SJCRH30 (cell line): ENCODE measurements around the gene TRABD2A. TPM values are rescaled to one million over a fixed set of nuclear protein-coding genes. Genes with fewer than 3 reads are reported as not detected.

Experiments used
- DNase-seq, 2 experiments: peaks; one replicate each; pipeline ENCODE4 v3.0.0-alpha.2; 2015 to 2020
- H3K27ac ChIP-seq: fragments of 250-450 bp; sonication (Bioruptor Pico); 2 replicates; pipeline ENCODE4 v1.5.1; 2020; ENCODE audit warnings: mild to moderate bottlenecking, moderate library complexity
- H3K27me3 ChIP-seq: fragments of 250-450 bp; sonication (Bioruptor Pico); 2 replicates; pipeline ENCODE4 v1.5.1; 2020; ENCODE audit warnings: mild to moderate bottlenecking, moderate library complexity
- H3K36me3 ChIP-seq: fragments of 250-450 bp; sonication (Bioruptor Pico); 2 replicates; pipeline ENCODE4 v1.5.1; 2020; ENCODE audit warnings: mild to moderate bottlenecking, moderate library complexity
- H3K4me1 ChIP-seq: fragments of 250-450 bp; sonication (Bioruptor Pico); 2 replicates; pipeline ENCODE4 v1.5.1; 2020; ENCODE audit warnings: mild to moderate bottlenecking, moderate library complexity
- H3K4me3 ChIP-seq: fragments of 250-450 bp; sonication (Bioruptor Pico); 2 replicates; pipeline ENCODE4 v1.5.1; 2020; ENCODE audit warnings: mild to moderate bottlenecking, moderate library complexity
- H3K9me3 ChIP-seq: fragments of 250-450 bp; sonication (Bioruptor Pico); replicated peaks from 2 replicates; pipeline ENCODE4 v1.5.1; 2020; ENCODE audit warnings: mild to moderate bottlenecking, moderate library complexity
- total RNA-seq: library from RNA; depleted of rRNA; stranded (reverse); fragments of >200 nt; shearing (Covaris generic); gene quantifications from 2 replicates; pipeline ENCODE4 v1.2.3, GENCODE V29; 2014

TRABD2A gene
- total RNA-seq, 1 experiment from 2014 or later = 1.4 TPM

GRCh38 chr2:84858123-84858522, 22.8 kb downstream of the TRABD2A start:
- H3K9me3 ChIP-seq = no peaks in the 10 kb centered on the region
- no peaks in the 10 kb centered on the region for H3K4me1 ChIP-seq
- peak in 1 of 2 experiments; percentile 22 for DNase-seq
- H3K4me3 ChIP-seq = no peak overlapping the region
- H3K27ac ChIP-seq = no peak overlapping the region
- peaks cover 12% of the 10 kb centered on the region; the same call in 1 of the 2 replicates for H3K27me3 ChIP-seq
- H3K36me3 ChIP-seq = no peaks in the 10 kb centered on the region

- H3K4me1 ChIP-seq = no peaks in the 10 kb centered on the region
Observed at GRCh38 chr2:84857566-84857965, 23.3 kb downstream of the TRABD2A start.

DNA sequence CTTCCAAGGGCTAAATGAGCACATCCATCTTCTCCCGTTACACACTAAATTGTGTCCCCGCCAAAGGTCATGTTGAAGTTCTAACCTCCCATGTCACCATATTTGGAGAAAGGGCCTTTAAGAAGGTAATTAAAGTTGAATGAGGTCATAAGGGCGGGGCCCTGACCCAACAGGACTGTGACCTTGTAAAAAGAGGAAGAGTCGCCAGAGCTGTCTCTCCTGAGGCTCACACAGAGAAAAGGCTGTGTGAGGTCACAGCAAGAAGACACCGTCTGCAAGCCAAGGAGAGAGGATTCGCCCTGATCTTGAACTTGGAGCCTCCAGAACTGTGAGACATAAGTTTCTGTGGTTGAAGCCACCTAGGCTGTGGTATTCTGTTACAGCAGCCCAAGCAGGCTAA, 24.1 kb downstream of the TRABD2A start:
- no peak overlapping the region for H3K27ac ChIP-seq
- H3K9me3 ChIP-seq = no peaks in the 10 kb centered on the region
- DNase-seq = no peak
- peaks cover 12% of the 10 kb centered on the region; the same call in 1 of the 2 replicates for H3K27me3 ChIP-seq
- no peaks in the 10 kb centered on the region for H3K4me1 ChIP-seq
- H3K36me3 ChIP-seq = no peaks in the 10 kb centered on the region
- no peak overlapping the region for H3K4me3 ChIP-seq

More at GRCh38 chr2:84857566-84857965, 23.3 kb downstream of the TRABD2A start:
- Histone ChIP-seq H3K9me3 (no peaks in the 10 kb centered on the region), H3K4me3 (no peak overlapping the region), H3K27ac (no peak overlapping the region), H3K27me3 (peaks cover 12% of the 10 kb centered on the region; the same call in 1 of the 2 replicates), H3K36me3 (no peaks in the 10 kb centered on the region)
- no peak for DNase-seq

DNA sequence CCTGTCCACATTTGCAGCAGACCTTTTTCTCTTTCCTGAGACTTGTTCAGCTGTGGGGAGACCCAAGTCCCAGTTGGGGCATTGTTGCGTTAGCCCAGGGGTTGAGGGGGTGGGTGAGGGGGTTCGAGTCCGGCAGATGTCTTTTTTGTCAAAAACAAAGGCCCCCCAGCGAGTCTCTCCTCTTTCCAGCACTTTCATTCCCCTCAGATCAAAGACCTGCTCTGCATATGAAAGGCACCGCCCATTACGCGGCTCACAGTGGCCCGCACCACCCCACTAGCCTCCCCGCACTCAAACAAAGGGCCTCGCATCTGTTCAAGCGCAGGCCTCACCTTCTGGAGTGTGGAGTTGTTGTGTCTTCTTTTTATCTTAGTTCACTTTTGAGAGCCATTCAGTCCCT, 25.2 kb downstream of the TRABD2A start:
- no peaks in the 10 kb centered on the region for H3K9me3 ChIP-seq

DNA sequence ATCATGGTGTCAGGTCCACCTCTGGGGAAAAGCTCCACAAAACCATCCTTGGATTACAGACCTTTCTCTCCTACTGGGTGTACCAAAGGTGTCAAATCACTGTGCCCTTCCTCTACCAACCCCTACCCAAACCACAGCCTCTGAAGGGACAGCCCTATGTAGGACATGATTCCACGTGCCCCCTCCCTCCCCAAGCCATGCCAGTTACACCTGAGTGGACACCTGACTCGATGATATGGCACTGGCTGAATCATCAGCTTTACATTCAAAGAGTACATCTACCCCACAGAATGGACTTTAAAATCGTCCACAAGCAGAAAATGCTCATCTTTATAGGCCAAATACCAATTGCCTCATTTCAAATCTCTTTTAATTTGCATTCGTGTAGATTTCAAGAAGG, 26.0 kb downstream of the TRABD2A start:
- Histone ChIP-seq H3K27me3 (peaks cover 6% of the 10 kb centered on the region; the same call in 1 of the 2 replicates), H3K4me3 (no peak overlapping the region), H3K27ac (no peak overlapping the region), H3K9me3 (no peaks in the 10 kb centered on the region), H3K36me3 (no peaks in the 10 kb centered on the region), H3K4me1 (no peaks in the 10 kb centered on the region)
- no peak for DNase-seq

More for the DNA sequence above, 25.2 kb downstream of the TRABD2A start:
- no peak for DNase-seq
- Histone ChIP-seq H3K27ac (no peak overlapping the region), H3K4me3 (no peak overlapping the region), H3K36me3 (no peaks in the 10 kb centered on the region), H3K27me3 (peaks cover 12% of the 10 kb centered on the region; the same call in 1 of the 2 replicates), H3K4me1 (no peaks in the 10 kb centered on the region)

DNA sequence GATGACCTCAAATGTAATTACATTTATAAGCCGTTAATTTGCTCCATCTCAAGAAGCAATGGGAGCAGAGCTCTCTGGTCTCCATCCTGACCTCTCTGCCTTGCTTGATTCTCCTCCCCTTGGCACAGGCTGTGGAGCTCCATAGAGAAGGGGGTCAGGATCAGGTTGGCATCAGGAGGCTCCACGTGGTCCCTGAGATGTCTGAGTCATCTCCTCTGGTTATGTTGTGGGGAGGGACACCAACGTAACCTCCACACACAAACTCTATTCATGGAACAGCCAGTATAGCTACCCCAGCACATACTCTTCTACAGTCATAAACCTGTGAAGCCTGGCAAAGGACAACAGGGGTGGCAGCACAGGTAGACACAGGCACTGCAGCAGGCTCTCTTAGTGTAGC, 29.0 kb downstream of the TRABD2A start:
- Histone ChIP-seq H3K9me3 (no peaks in the 10 kb centered on the region), H3K4me3 (no peak overlapping the region), H3K27me3 (peaks cover 4% of the 10 kb centered on the region; the same call in 1 of the 2 replicates), H3K4me1 (no peaks in the 10 kb centered on the region), H3K27ac (no peak overlapping the region), H3K36me3 (no peaks in the 10 kb centered on the region)
- no peak for DNase-seq

- peaks cover 3% of the 10 kb centered on the region; the same call in 1 of the 2 replicates for H3K27me3 ChIP-seq
- no peak overlapping the region for H3K4me3 ChIP-seq
- H3K27ac ChIP-seq = no peak overlapping the region
- H3K4me1 ChIP-seq = no peaks in the 10 kb centered on the region
- DNase-seq = no peak
- no peaks in the 10 kb centered on the region for H3K9me3 ChIP-seq
- no peaks in the 10 kb centered on the region for H3K36me3 ChIP-seq
Observed at GRCh38 chr2:84850471-84850870, 30.4 kb downstream of the TRABD2A start.

DNA sequence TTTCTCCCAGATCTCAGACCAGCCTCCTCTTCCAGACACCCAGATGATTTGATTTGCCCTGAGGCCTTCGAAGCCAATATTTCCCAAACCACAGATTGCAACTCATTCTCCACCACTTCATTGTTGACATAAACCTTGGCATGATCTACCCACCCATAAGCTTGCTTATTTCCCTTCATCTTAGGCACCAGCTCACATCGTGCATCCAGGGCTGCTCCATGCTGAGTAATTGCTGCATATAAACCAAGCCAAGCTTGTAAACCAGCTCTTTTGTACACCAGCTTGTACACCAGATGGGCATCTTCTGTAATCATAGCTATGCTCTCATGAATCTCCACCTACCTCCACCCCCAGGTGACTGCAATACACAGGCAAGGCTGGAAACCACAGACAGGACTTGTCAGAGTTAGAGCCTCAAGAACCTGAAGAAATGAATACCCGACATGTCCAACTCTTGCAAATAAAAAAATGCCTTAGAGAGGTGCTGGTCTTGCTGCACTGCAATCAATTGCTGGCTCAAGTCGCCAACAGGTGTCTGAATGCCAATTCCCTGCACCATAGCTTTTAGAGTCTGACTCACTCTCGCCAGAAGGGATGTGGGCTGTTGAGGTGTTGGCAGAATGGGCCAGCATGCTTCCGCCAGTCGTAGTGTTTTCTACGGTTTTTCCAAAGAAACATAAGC, 31.5 kb downstream of the TRABD2A start:
- DNase-seq = no peak
- no peaks in the 10 kb centered on the region for H3K9me3 ChIP-seq
- no peak overlapping the region for H3K27ac ChIP-seq
- H3K36me3 ChIP-seq = no peaks in the 10 kb centered on the region
- peaks cover 3% of the 10 kb centered on the region; the same call in 1 of the 2 replicates for H3K27me3 ChIP-seq
- no peak overlapping the region for H3K4me3 ChIP-seq
- H3K4me1 ChIP-seq = no peaks in the 10 kb centered on the region

DNA sequence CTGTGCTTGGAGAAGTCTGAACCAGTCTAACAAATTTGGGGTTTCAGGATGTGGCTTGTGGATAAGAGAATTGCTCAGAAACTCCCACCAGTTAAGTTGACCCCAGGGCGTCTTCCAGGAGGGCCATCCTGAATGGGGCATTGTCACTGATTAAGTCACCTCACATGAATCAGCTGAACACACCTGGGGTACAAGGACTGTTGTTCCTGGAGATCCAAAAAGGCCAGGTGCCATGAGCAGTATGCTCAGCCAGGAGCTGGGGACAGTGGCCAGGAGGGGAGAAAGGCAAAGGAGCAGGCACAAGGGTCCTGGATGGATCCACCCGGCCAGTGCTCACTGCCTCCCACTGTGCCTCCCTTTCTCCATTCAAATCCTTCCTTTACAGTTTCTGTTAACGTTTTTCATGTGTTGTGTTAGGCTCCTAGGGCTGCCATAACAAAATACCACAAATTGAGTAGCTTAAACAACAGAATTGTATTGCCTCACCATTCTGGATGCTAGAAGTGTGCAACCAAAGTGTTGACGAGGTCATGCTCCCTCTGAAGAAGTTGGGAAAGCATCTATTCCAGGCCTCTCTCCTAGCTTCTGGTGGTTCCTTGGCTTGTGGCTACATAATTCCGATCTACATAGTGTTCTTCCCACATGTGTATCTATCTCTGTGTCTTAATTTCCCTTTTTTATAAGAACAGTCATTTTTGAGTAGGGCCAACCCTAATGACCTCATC, 33.4 kb downstream of the TRABD2A start:
- H3K36me3 ChIP-seq = no peaks in the 10 kb centered on the region
- no peak overlapping the region for H3K27ac ChIP-seq
- peaks cover 3% of the 10 kb centered on the region; the same call in 1 of the 2 replicates for H3K27me3 ChIP-seq
- DNase-seq = no peak
- no peaks in the 10 kb centered on the region for H3K4me1 ChIP-seq
- no peaks in the 10 kb centered on the region for H3K9me3 ChIP-seq
- H3K4me3 ChIP-seq = no peak overlapping the region

- H3K27ac ChIP-seq = no peak overlapping the region
- no peaks in the 10 kb centered on the region for H3K4me1 ChIP-seq
- no peak overlapping the region for H3K4me3 ChIP-seq
- H3K27me3 ChIP-seq = peaks cover 3% of the 10 kb centered on the region; the same call in 1 of the 2 replicates
- no peak for DNase-seq
- no peaks in the 10 kb centered on the region for H3K9me3 ChIP-seq
- H3K36me3 ChIP-seq = no peaks in the 10 kb centered on the region
Observed at GRCh38 chr2:84846741-84847142, 34.1 kb downstream of the TRABD2A start.

DNA sequence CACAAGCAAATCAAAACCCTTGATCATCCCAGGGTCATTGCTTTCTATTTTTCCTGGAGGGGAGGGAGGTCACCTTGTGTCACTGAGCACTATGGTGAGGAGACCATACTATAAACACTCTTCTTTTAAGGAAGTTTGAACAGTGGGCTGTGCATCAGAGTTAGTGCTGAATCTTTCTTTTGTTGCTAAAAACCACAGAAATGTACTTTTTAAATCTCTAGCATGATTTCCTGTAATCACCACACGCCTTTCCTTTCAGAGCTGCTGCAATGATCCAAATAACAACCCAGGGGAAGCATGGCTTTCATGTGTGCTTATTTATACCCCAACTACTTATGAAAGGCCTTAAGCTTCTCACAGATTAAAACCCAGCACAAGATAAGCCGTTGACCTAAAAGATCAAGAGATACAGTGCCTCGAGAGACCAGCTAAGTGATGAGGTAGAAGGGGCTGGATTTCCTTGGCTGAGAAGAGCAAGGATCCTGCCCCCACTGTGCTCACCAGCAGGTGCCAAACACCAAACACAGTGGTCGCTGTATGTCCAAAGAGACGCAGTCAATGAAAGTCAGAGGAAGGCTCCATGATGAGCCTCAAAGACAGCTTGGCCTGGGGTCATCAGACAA, 34.7 kb downstream of the TRABD2A start:
- Histone ChIP-seq H3K4me3 (no peak overlapping the region), H3K27ac (no peak overlapping the region), H3K27me3 (peaks cover 3% of the 10 kb centered on the region; the same call in 1 of the 2 replicates), H3K36me3 (no peaks in the 10 kb centered on the region), H3K9me3 (no peaks in the 10 kb centered on the region), H3K4me1 (no peaks in the 10 kb centered on the region)
- no peak for DNase-seq

- H3K27me3 ChIP-seq = peaks cover 3% of the 10 kb centered on the region; the same call in 1 of the 2 replicates
- no peak for DNase-seq
- no peaks in the 10 kb centered on the region for H3K9me3 ChIP-seq
- H3K4me1 ChIP-seq = peaks cover 5% of the 10 kb centered on the region
- H3K27ac ChIP-seq = no peak overlapping the region
- H3K4me3 ChIP-seq = no peak overlapping the region
- no peaks in the 10 kb centered on the region for H3K36me3 ChIP-seq
Observed at GRCh38 chr2:84844141-84844540, 36.7 kb downstream of the TRABD2A start.

DNA sequence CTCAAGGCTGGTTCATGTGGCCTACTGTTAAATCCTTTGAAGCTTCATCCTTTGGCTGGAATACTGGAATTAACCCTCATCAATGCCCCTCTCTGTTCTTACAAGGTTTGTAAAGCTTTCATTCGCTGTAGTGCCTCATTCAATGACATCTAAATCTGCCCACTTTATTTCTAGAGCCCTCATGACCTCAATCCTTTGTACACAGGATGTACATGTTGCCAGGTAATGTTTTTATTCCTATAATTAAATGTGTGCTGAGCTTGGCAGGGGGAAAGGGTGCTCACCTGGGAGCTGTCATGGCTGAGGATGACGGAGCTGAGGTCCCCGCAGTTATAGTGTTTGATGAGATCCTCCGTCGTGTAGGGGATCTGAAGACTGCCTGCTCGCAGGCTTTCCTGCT, 39.3 kb downstream of the TRABD2A start:
- no peak for DNase-seq
- no peaks in the 10 kb centered on the region; the same call in 1 of the 2 replicates for H3K9me3 ChIP-seq
- no peaks in the 10 kb centered on the region for H3K36me3 ChIP-seq
- no peaks in the 10 kb centered on the region for H3K27me3 ChIP-seq
- H3K4me1 ChIP-seq = peaks cover 10% of the 10 kb centered on the region
- H3K4me3 ChIP-seq = no peak overlapping the region
- H3K27ac ChIP-seq = no peak overlapping the region

DNA sequence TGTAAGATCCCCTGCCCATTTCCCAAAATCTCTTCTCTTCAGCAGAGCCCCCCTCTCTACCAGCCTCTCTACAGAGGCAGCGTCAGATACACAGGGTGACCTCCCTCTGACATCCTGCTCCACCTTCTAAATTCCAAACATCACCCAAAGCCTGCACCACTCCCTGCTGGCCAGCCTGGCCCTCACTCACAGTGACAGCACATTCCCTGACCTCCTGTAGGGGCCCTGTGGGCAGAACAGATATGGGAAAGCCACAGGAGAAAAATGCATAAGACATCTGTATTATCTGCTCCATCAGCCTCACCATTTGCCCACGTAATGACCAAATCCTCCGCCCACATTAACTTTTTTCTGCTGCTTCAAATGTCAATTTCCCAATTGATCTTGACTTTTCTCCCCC, 40.6 kb downstream of the TRABD2A start:
- no peak overlapping the region for H3K4me3 ChIP-seq
- DNase-seq = no peak
- peaks cover 10% of the 10 kb centered on the region for H3K4me1 ChIP-seq
- H3K27ac ChIP-seq = no peak overlapping the region
- no peaks in the 10 kb centered on the region for H3K27me3 ChIP-seq
- no peaks in the 10 kb centered on the region for H3K36me3 ChIP-seq
- no peaks in the 10 kb centered on the region; the same call in 1 of the 2 replicates for H3K9me3 ChIP-seq

DNA sequence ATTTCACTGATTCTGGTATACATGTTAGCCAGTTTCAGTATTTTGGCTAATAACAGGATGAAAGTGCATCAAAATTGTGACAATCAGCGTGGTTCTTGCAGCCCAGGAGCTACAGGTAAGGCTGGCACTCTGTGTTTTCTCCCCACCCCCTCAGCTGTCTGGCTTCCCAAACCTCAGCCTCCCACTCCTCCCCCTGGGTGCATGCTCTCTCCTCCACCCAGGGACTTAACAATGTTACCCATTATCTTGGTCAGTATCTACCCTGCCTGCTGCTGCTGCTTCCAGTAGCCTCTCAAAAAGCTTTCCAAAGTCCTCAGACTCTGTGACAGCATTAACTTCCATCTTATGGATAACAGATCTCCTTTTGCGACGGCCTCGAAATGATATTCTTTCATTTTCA, 41.0 kb downstream of the TRABD2A start:
- Histone ChIP-seq H3K27ac (no peak overlapping the region), H3K4me3 (no peak overlapping the region), H3K9me3 (no peaks in the 10 kb centered on the region; the same call in 1 of the 2 replicates), H3K4me1 (peaks cover 10% of the 10 kb centered on the region), H3K36me3 (no peaks in the 10 kb centered on the region), H3K27me3 (no peaks in the 10 kb centered on the region)
- no peak for DNase-seq
